ENCODE results near the gene TNFSF11. TPM values are rescaled to one million over a fixed set of nuclear protein-coding genes. Genes with fewer than 3 reads are reported as not detected.

The TNFSF11 gene
- total and polyA plus RNA-seq, 2 donors (not counting 1 experiment from before 2014, with no cell fraction given), result not detected

GRCh38 chr13:42551611-42552010 lies 22.3 kb upstream of the TNFSF11 start:
- Histone ChIP-seq H3K79me2 (ENCODE audit: control insufficient read depth, insufficient read depth, low read length) (no peaks in the 10 kb centered on the region), H3K36me3 (replicated peaks in 1 of 2; ENCODE audit: control extremely low read depth in 1 of 2, control insufficient read depth in 1 of 2, extremely low read depth in 1 of 2, insufficient read depth in 2 of 2, low read length in 1 of 2) (no peaks in the 10 kb centered on the region), H3K9me3 (ENCODE audit: control extremely low read depth in 1 of 3, control insufficient read depth in 2 of 3, insufficient read depth in 1 of 3, low read length in 2 of 3) (no peaks in the 10 kb centered on the region), H3K4me2 (replicated peaks; ENCODE audit: low read depth, low read length, poor library complexity, severe bottlenecking) (no peak overlapping the region), H3K27me3 (replicated peaks in 1 of 4; ENCODE audit: control extremely low read depth in 1 of 4, control insufficient read depth in 3 of 4, insufficient read depth in 4 of 4, low read length in 3 of 4) (no peaks in the 10 kb centered on the region), H3K9ac (ENCODE audit: low read length) (no peak overlapping the region), H3K27ac (ENCODE audit: low read length in 2 of 2) (no peak overlapping the region), H4K20me1 (ENCODE audit: control insufficient read depth, insufficient read depth, low read length, poor library complexity, severe bottlenecking) (no peaks in the 10 kb centered on the region), H3K4me1 (ENCODE audit: control insufficient read depth in 2 of 2, insufficient read depth in 2 of 2, low read length in 2 of 2) (peaks cover 14 to 16% of the 10 kb centered on the region in 2 donors), H2AFZ (ENCODE audit: insufficient read depth, low read depth, low read length, poor library complexity, severe bottlenecking) (no peak overlapping the region), H3K4me3 (ENCODE audit: control extremely low read depth in 1 of 5, extremely low read depth in 1 of 5, insufficient read depth in 1 of 5, low read depth in 2 of 5, low read length in 4 of 5) (no peak overlapping the region)
- H3K9me3 Mint-ChIP-seq (ENCODE audit: insufficient read depth), result no peaks in the 10 kb centered on the region
- no peak overlapping the region for H3K27ac Mint-ChIP-seq
- peaks cover 19% of the 10 kb centered on the region for H3K4me1 Mint-ChIP-seq
- intact Hi-C loops (cut with micrococcal nuclease), result no loop called here
- H3K27me3 Mint-ChIP-seq, result no peaks in the 10 kb centered on the region
- POLR2A ChIA-PET, result no interaction called here
- TF ChIP-seq EZH2 (IDR thresholded peaks at IDR 0.05; ENCODE audit: borderline replicate concordance, insufficient read depth, low read depth, low read length, poor library complexity, severe bottlenecking), result no peak
- TF ChIP-seq CTCF (IDR thresholded peaks at IDR 0.05), result no peak
- WGBS (ENCODE audit: insufficient coverage), result 100% methylated on average over 1 of the region's 2 CpGs
- ATAC-seq (ENCODE audit: low read depth) (no peak), DNase-seq (no peak)
- CTCF ChIA-PET, result no interaction called here
- H3K4me3 Mint-ChIP-seq, result no peak overlapping the region

- H3K4me1 Mint-ChIP-seq, result peaks cover 13% of the 10 kb centered on the region
- Histone ChIP-seq H3K4me2 (replicated peaks; ENCODE audit: low read depth, low read length, poor library complexity, severe bottlenecking) (no peak overlapping the region), H3K4me3 (ENCODE audit: control extremely low read depth in 1 of 5, extremely low read depth in 1 of 5, insufficient read depth in 1 of 5, low read depth in 2 of 5, low read length in 4 of 5) (no peak overlapping the region)
Observed at GRCh38 chr13:42553098-42554046, 20.6 kb upstream of the TNFSF11 start.

More at GRCh38 chr13:42553098-42554046, 20.6 kb upstream of the TNFSF11 start:
- ChIA-PET POLR2A (no interaction called here), CTCF (no interaction called here)
- Mint-ChIP-seq H3K4me3 (no peak overlapping the region), H3K27me3 (no peaks in the 10 kb centered on the region), H3K27ac (no peak overlapping the region), H3K9me3 (ENCODE audit: insufficient read depth) (no peaks in the 10 kb centered on the region)
- peaks cover 10 to 16% of the 10 kb centered on the region in 2 donors for H3K4me1 ChIP-seq (ENCODE audit: control insufficient read depth in 2 of 2, insufficient read depth in 2 of 2, low read length in 2 of 2)
- no peaks in the 10 kb centered on the region for H3K9me3 ChIP-seq (ENCODE audit: control extremely low read depth in 1 of 3, control insufficient read depth in 2 of 3, insufficient read depth in 1 of 3, low read length in 2 of 3)
- TF ChIP-seq EZH2 (IDR thresholded peaks at IDR 0.05; ENCODE audit: borderline replicate concordance, insufficient read depth, low read depth, low read length, poor library complexity, severe bottlenecking) (no peak), CTCF (IDR thresholded peaks at IDR 0.05) (no peak)
- DNase-seq (no peak), ATAC-seq (ENCODE audit: low read depth) (no peak)
- H2AFZ ChIP-seq (ENCODE audit: insufficient read depth, low read depth, low read length, poor library complexity, severe bottlenecking), result no peak overlapping the region
- no peak overlapping the region for H3K27ac ChIP-seq (ENCODE audit: low read length in 2 of 2)
- H4K20me1 ChIP-seq (ENCODE audit: control insufficient read depth, insufficient read depth, low read length, poor library complexity, severe bottlenecking), result no peaks in the 10 kb centered on the region
- H3K27me3 ChIP-seq (replicated peaks in 1 of 4; ENCODE audit: control extremely low read depth in 1 of 4, control insufficient read depth in 3 of 4, insufficient read depth in 4 of 4, low read length in 3 of 4), result no peaks in the 10 kb centered on the region
- intact Hi-C loops (cut with micrococcal nuclease), result no loop called here
- no peaks in the 10 kb centered on the region for H3K79me2 ChIP-seq (ENCODE audit: control insufficient read depth, insufficient read depth, low read length)
- no peaks in the 10 kb centered on the region for H3K36me3 ChIP-seq (replicated peaks in 1 of 2; ENCODE audit: control extremely low read depth in 1 of 2, control insufficient read depth in 1 of 2, extremely low read depth in 1 of 2, insufficient read depth in 2 of 2, low read length in 1 of 2)
- no peak overlapping the region for H3K9ac ChIP-seq (ENCODE audit: low read length)
- 100% methylated on average over 1 of the region's 3 CpGs for WGBS (ENCODE audit: insufficient coverage)
